UCSD-AML1 (cell line): ENCODE results near the gene PLXNA2.

Experiments used
- DNase-seq: peaks from one replicate; lab custom pipeline; 2025; ENCODE audit not compliant: unreplicated experiment; lab: John Stamatoyannopoulos, UW

Gene PLXNA2

GRCh38 chr1:208146650-208147049, 97.5 kb downstream of the PLXNA2 start:
- DNase-seq = no peak

GRCh38 chr1:208145167-208145566, 99.0 kb downstream of the PLXNA2 start:
- DNase-seq = no peak

- DNase-seq = no peak
Observed at GRCh38 chr1:208142590-208143382, 101.4 kb downstream of the PLXNA2 start.

GRCh38 chr1:208141610-208142192, 102.5 kb downstream of the PLXNA2 start:
- no peak for DNase-seq

- no peak for DNase-seq
Observed at GRCh38 chr1:208139434-208140045, 104.6 kb downstream of the PLXNA2 start.

GRCh38 chr1:208137193-208137592, 107.0 kb downstream of the PLXNA2 start:
- DNase-seq = no peak

- DNase-seq = no peak
Observed at GRCh38 chr1:208136459-208137182, 107.6 kb downstream of the PLXNA2 start.

- no peak for DNase-seq
Observed at GRCh38 chr1:208135354-208135753, 108.8 kb downstream of the PLXNA2 start.

- no peak for DNase-seq
Observed at GRCh38 chr1:208134491-208134890, 109.7 kb downstream of the PLXNA2 start.

GRCh38 chr1:208133355-208133754, 110.8 kb downstream of the PLXNA2 start:
- DNase-seq = no peak

- DNase-seq = peak; percentile 78
Observed at GRCh38 chr1:208132287-208132882, 111.8 kb downstream of the PLXNA2 start.

GRCh38 chr1:208131621-208132286, 112.4 kb downstream of the PLXNA2 start:
- no peak for DNase-seq

- DNase-seq = no peak
Observed at GRCh38 chr1:208129487-208129886, 114.7 kb downstream of the PLXNA2 start.

GRCh38 chr1:208129060-208129459, 115.1 kb downstream of the PLXNA2 start:
- DNase-seq = no peak

- DNase-seq = no peak
Observed at GRCh38 chr1:208127792-208128529, 116.2 kb downstream of the PLXNA2 start.

- DNase-seq = no peak
Observed at GRCh38 chr1:208127284-208127683, 116.9 kb downstream of the PLXNA2 start.

- DNase-seq = no peak
Observed at GRCh38 chr1:208126108-208126507, 118.1 kb downstream of the PLXNA2 start.

GRCh38 chr1:208122612-208123358, 121.4 kb downstream of the PLXNA2 start:
- DNase-seq = no peak

- DNase-seq = no peak
Observed at GRCh38 chr1:208121813-208122364, 122.3 kb downstream of the PLXNA2 start.
